Fibroblast of skin of left biceps (primary cell): ENCODE results near the gene KCTD5.

ENCODE experiments used
- DNase-seq, 2 experiments: peaks; one replicate each; pipeline ENCODE4 v3.0.0-alpha.2; 2013; ENCODE audit warnings: low read depth in 2 of 2

KCTD5 gene

GRCh38 chr16:2726923-2727322 lies 44.6 kb downstream of the KCTD5 start:
- no peak for DNase-seq

GRCh38 chr16:2728034-2728433 lies 45.7 kb downstream of the KCTD5 start:
- no peak for DNase-seq

GRCh38 chr16:2734844-2735515 lies 52.7 kb downstream of the KCTD5 start:
- DNase-seq, result no peak

GRCh38 chr16:2736476-2737237 lies 54.3 kb downstream of the KCTD5 start:
- DNase-seq, result no peak

GRCh38 chr16:2737238-2737605 lies 54.9 kb downstream of the KCTD5 start:
- no peak for DNase-seq

GRCh38 chr16:2737895-2738418 lies 55.6 kb downstream of the KCTD5 start:
- no peak for DNase-seq

GRCh38 chr16:2738615-2739014 lies 56.3 kb downstream of the KCTD5 start:
- no peak for DNase-seq

GRCh38 chr16:2739625-2740430 lies 57.5 kb downstream of the KCTD5 start:
- no peak for DNase-seq

GRCh38 chr16:2740476-2740875 lies 58.2 kb downstream of the KCTD5 start:
- no peak for DNase-seq

GRCh38 chr16:2741168-2741567 lies 58.8 kb downstream of the KCTD5 start:
- DNase-seq, result no peak

GRCh38 chr16:2742323-2743006 lies 60.1 kb downstream of the KCTD5 start:
- no peak for DNase-seq

GRCh38 chr16:2743007-2743810 lies 60.9 kb downstream of the KCTD5 start:
- no peak for DNase-seq

GRCh38 chr16:2744711-2745110 lies 62.4 kb downstream of the KCTD5 start:
- DNase-seq, result no peak

GRCh38 chr16:2745116-2745890 lies 63.0 kb downstream of the KCTD5 start:
- no peak for DNase-seq

GRCh38 chr16:2745961-2746360 lies 63.6 kb downstream of the KCTD5 start:
- no peak for DNase-seq

- no peak for DNase-seq
Observed at GRCh38 chr16:2748757-2749455, 66.6 kb downstream of the KCTD5 start.

- no peak for DNase-seq
Observed at GRCh38 chr16:2749476-2749875, 67.2 kb downstream of the KCTD5 start.

GRCh38 chr16:2749936-2750335 lies 67.6 kb downstream of the KCTD5 start:
- no peak for DNase-seq

GRCh38 chr16:2751577-2752034 lies 69.3 kb downstream of the KCTD5 start:
- DNase-seq, result no peak
